Spleen (tissue), 11 donors: ENCODE measurements around the gene CSTPP1. TPM values are rescaled to one million over a fixed set of nuclear protein-coding genes. Genes with fewer than 3 reads are reported as not detected.
"Not testable (repeated sequence)": the region's sequence is repeated elsewhere in the genome, so short reads cannot be mapped to it uniquely, and the experiment has no call there.

Source experiments
- DNase-seq: peaks from one replicate; pipeline ENCODE4 v3.0.0-alpha.2; 2020
- H3K27ac ChIP-seq, 8 donors: fragments of 200-600 bp; sonication (generic) in 7 of 8; 1 replicate in 4 of 8; 2 replicates in 4 of 8; pipeline versions ENCODE4 v1.5.0 to v1.8.0; 2016 to 2021; ENCODE audit warnings: inconsistent platforms in 4 of 8, mild to moderate bottlenecking in 4 of 8, moderate library complexity in 1 of 8
- H3K27me3 ChIP-seq, 7 donors: fragments of 200-600 bp; sonication (generic) in 6 of 7; replicated peaks in 1 of 7; 1 replicate in 4 of 7; 2 replicates in 3 of 7; pipeline versions ENCODE4 v1.5.0 to v1.8.0; 2016 to 2021; ENCODE audit warnings: inconsistent platforms in 3 of 7, mild to moderate bottlenecking in 1 of 7
- H3K36me3 ChIP-seq, 6 donors: fragments of 200-600 bp; sonication (generic) in 5 of 6; 1 replicate in 4 of 6; 2 replicates in 2 of 6; pipeline versions ENCODE4 v1.5.0 to v1.8.0; 2016 to 2021; ENCODE audit warnings: inconsistent platforms in 2 of 6
- H3K4me1 ChIP-seq, 6 donors: fragments of 200-600 bp; sonication (generic) in 5 of 6; 1 replicate in 3 of 6; 2 replicates in 3 of 6; pipeline versions ENCODE4 v1.5.0 to v1.8.0; 2016 to 2021; ENCODE audit warnings: inconsistent platforms in 3 of 6
- H3K4me3 ChIP-seq, 8 donors: fragments of 200-600 bp; sonication (generic) in 7 of 8; 1 replicate in 4 of 8; 2 replicates in 4 of 8; pipeline versions ENCODE4 v1.5.0 to v1.8.0; 2016 to 2021; ENCODE audit warnings: inconsistent platforms in 4 of 8, mild to moderate bottlenecking in 4 of 8, moderate library complexity in 2 of 8
- H3K9me3 ChIP-seq, 8 donors: fragments of 200-600 bp; sonication (generic) in 7 of 8; 1 replicate in 4 of 8; 2 replicates in 4 of 8; pipeline versions ENCODE4 v1.5.0 to v1.8.0; 2016 to 2021; ENCODE audit warnings: inconsistent platforms in 4 of 8
- POLR2A ChIP-seq, 3 donors: fragments of 450-650 bp; IDR thresholded peaks; one replicate each; pipeline ENCODE4 v1.5.1; 2017; ENCODE audit warnings: antibody characterized with exemption in 3 of 3, mild to moderate bottlenecking in 1 of 3
- POLR2AphosphoS5 ChIP-seq, 3 donors: sonication (generic); formaldehyde crosslinking; IDR thresholded peaks; one replicate each; pipeline ENCODE4 v1.5.1; 2017; ENCODE audit warnings: antibody characterized with exemption in 3 of 3
- WGBS, 5 donors: extraction: QIAGEN DNeasy Blood & Tissue Kit in 3 of 5; methylation state at CpG; one replicate each; pipeline versions ENCODE4 v1.1.5 to v1.1.7; 2013 to 2018; 5-methylcytosine and 5-hydroxymethylcytosine counted together
- intact Hi-C: fragments of 100-400 bp; cut with DNase I; formaldehyde crosslinking; loops from one replicate; pipeline ENCODE4 v1.15.0; 2023; ENCODE audit warnings: low total_unique reads
- polyA plus RNA-seq, 3 donors: library from polyadenylated mRNA; stranded (reverse); fragments of 200-250 nt; gene quantifications; one replicate each; pipeline ENCODE4 v1.2.1, GENCODE V29; 2013
- total RNA-seq, 7 donors: library from RNA; depleted of rRNA in 3 of 7; stranded (reverse); fragments of >200 nt in 3 of 7; fragmentation: NEBNext Ultra II Directional in 4 of 7; extraction: Animal tissue kit (Norgen Biotek cat#: 25700) in 4 of 7; gene quantifications; one replicate each; pipeline versions ENCODE4 v1.1.0 to v1.2.1, GENCODE V29; 2016 to 2021
- TF ChIP-seq, protein P1 (sequence below), 11 experiments: fragments of 200-600 bp in 7 of 11; fragments of 450-650 bp in 4 of 11; sonication (generic) in 4 of 11; IDR thresholded peaks in 8 of 11; conservative IDR thresholded peaks in 3 of 11; 1 replicate in 7 of 11; 2 replicates in 4 of 11; pipeline versions ENCODE4 v1.4.0 to v1.8.0; 2016 to 2021; ENCODE audit warnings: antibody characterized with exemption in 11 of 11, inconsistent platforms in 4 of 11, mild to moderate bottlenecking in 1 of 11
- donor health status: healthy with polysubstance abuse.
- donor health status: DM: no; HTN: no; CAD: no; lungs with moderate emphysema.
- donor health status: DM: no; HTN: no; CAD: no.
- donor health status: Bipolar disorder and iron deficiency.
- donor health status: healthy.
- donor health status: DM: no; HTN: no; CAD: no.
- donor health status: DM: yes; HTN: yes; CAD: no.

CSTPP1 gene
- total and polyA plus RNA-seq, 10 donors = 8.6 to 23.0 (median 14.4) TPM

- H3K27ac ChIP-seq = no peak overlapping the region
- no peaks in the 10 kb centered on the region for H3K27me3 ChIP-seq
- no peaks in the 10 kb centered on the region for H3K4me1 ChIP-seq
- H3K9me3 ChIP-seq = no peaks in the 10 kb centered on the region
- no peaks in the 10 kb centered on the region for H3K36me3 ChIP-seq
- intact Hi-C loops = no loop called here
- TF ChIP-seq POLR2A (IDR thresholded peaks at IDR 0.05) (no peak), POLR2AphosphoS5 (IDR thresholded peaks at IDR 0.05) (no peak)
- TF ChIP-seq, protein P1, sequence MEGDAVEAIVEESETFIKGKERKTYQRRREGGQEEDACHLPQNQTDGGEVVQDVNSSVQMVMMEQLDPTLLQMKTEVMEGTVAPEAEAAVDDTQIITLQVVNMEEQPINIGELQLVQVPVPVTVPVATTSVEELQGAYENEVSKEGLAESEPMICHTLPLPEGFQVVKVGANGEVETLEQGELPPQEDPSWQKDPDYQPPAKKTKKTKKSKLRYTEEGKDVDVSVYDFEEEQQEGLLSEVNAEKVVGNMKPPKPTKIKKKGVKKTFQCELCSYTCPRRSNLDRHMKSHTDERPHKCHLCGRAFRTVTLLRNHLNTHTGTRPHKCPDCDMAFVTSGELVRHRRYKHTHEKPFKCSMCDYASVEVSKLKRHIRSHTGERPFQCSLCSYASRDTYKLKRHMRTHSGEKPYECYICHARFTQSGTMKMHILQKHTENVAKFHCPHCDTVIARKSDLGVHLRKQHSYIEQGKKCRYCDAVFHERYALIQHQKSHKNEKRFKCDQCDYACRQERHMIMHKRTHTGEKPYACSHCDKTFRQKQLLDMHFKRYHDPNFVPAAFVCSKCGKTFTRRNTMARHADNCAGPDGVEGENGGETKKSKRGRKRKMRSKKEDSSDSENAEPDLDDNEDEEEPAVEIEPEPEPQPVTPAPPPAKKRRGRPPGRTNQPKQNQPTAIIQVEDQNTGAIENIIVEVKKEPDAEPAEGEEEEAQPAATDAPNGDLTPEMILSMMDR (IDR thresholded peaks at IDR 0.05 in 8 of 11, conservative IDR thresholded peaks at IDR 0.05 in 3 of 11) = no peak
- no peak overlapping the region for H3K4me3 ChIP-seq
- DNase-seq = no peak
- WGBS, 5 donors = 61 to 91% (median 79%) methylated on average over 1 of the region's 1 CpG
These were observed 134.2 kb downstream of the CSTPP1 start for GRCh38 chr11:47070769-47071168.

DNA sequence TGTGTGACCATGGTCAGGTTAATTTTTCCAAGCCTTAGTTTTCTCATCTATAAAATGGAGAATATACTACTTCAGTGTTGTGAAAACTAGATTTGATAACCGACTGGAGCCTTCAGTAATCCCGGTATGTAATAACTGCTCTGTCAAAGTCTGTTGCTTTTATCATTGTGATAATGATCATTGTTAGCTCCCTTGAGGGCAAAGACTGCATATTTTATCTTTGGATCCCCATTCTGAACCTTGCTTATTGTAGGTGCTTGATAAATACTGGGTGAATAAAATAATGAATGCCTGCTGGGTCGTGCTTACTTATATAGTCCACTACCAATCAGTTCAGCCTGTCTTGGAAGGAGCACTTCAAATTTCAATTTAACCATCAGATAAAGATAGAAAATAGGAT lies 134.8 kb downstream of the CSTPP1 start:
- no peaks in the 10 kb centered on the region for H3K36me3 ChIP-seq
- no peak for DNase-seq
- intact Hi-C loops = no loop called here
- H3K9me3 ChIP-seq = no peaks in the 10 kb centered on the region
- H3K27ac ChIP-seq = no peak overlapping the region
- H3K4me1 ChIP-seq = no peaks in the 10 kb centered on the region
- TF ChIP-seq POLR2AphosphoS5 (IDR thresholded peaks at IDR 0.05) (no peak), POLR2A (IDR thresholded peaks at IDR 0.05) (no peak)
- TF ChIP-seq, protein P1 (IDR thresholded peaks at IDR 0.05 in 8 of 11, conservative IDR thresholded peaks at IDR 0.05 in 3 of 11) = no peak
- no peak overlapping the region for H3K4me3 ChIP-seq
- WGBS, 5 donors = 79 to 88% (median 81%) methylated on average over 3 of the region's 3 CpGs
- no peaks in the 10 kb centered on the region for H3K27me3 ChIP-seq

- Histone ChIP-seq H3K9me3 (no peaks in the 10 kb centered on the region), H3K27me3 (no peaks in the 10 kb centered on the region), H3K27ac (no peak overlapping the region), H3K4me3 (no peak overlapping the region), H3K4me1 (no peaks in the 10 kb centered on the region), H3K36me3 (no peaks in the 10 kb centered on the region)
- 60 to 78% (median 70%) methylated on average over 2 of the region's 2 CpGs for WGBS, 5 donors
- no peak for DNase-seq
- intact Hi-C loops = no loop called here
- TF ChIP-seq, protein P1 (IDR thresholded peaks at IDR 0.05 in 8 of 11, conservative IDR thresholded peaks at IDR 0.05 in 3 of 11) = no peak
- TF ChIP-seq POLR2A (IDR thresholded peaks at IDR 0.05) (no peak), POLR2AphosphoS5 (IDR thresholded peaks at IDR 0.05) (no peak)
These were observed 135.3 kb downstream of the CSTPP1 start for GRCh38 chr11:47071791-47072261.

- Histone ChIP-seq H3K36me3 (peaks cover 0 to 7% (median 0%) of the 10 kb centered on the region in 6 donors), H3K4me3 (no peak overlapping the region), H3K27me3 (no peaks in the 10 kb centered on the region), H3K9me3 (no peaks in the 10 kb centered on the region), H3K27ac (no peak overlapping the region), H3K4me1 (no peaks in the 10 kb centered on the region)
- DNase-seq = no peak
- 70 to 79% (median 79%) methylated on average over 7 of the region's 7 CpGs for WGBS, 5 donors
- no peak for TF ChIP-seq POLR2AphosphoS5 (IDR thresholded peaks at IDR 0.05)
- TF ChIP-seq, protein P1 (IDR thresholded peaks at IDR 0.05 in 8 of 11, conservative IDR thresholded peaks at IDR 0.05 in 3 of 11) = no peak
- no peak for TF ChIP-seq POLR2A (IDR thresholded peaks at IDR 0.05)
- intact Hi-C loops = no loop called here
These were observed 142.4 kb downstream of the CSTPP1 start for GRCh38 chr11:47078751-47079521.

GRCh38 chr11:47080775-47081174 lies 144.2 kb downstream of the CSTPP1 start:
- intact Hi-C loops, H3K36me3 ChIP-seq, H3K4me3 ChIP-seq, H3K9me3 ChIP-seq, H3K27ac ChIP-seq, DNase-seq, H3K27me3 ChIP-seq, H3K4me1 ChIP-seq: not testable (repeated sequence)
- 96 to 100% (median 97%) methylated on average over 1 of the region's 1 CpG for WGBS, 5 donors
